ENCODE results near the gene PCAT7.
"Not testable (repeated sequence)": the region's sequence is repeated elsewhere in the genome, so short reads cannot be mapped to it uniquely, and the experiment has no call there.

PCAT7 gene

DNA sequence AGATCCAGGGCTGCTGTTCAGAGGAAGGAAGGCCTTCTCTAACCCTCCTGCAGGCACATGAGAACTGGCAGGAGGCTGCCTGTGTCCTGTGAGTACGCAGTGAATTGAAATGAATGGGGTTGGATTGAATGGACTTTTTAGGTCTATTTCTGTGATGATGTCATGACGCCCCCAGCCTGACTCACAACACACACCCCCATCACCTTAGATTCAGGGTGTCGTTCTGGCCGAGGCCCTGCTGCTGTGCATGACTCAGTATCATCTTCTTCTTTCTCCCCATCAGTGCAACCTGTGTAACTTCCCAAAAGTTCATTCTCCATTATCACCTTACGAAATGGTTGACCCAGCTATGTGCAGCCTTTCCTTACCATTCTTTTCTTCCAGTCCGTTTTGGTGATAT, 5.4 kb downstream of the PCAT7 start:
- FAIRE-seq (no peak), DNase-seq (ENCODE audit: insufficient read length, low spot score) (no peak)

DNA sequence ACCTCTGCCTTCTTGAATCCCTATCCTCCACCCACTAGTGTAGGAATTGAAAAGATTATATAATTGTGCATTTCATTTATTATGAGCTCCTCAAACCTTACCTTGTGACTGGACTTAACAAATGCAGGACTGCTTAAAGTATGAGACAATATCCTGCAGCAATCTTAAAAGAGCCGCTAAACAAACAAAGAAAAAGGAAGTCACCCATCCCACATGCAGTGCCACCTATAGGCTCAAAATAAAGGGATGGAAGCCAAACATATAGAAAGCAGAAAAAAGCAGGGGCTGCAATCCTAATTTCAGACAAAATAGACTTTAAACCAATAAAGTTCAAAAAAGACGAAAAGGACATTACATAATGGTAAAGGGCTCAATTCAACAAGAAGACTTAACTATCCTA, 8.7 kb downstream of the PCAT7 start:
- no peak for DNase-seq (ENCODE audit: insufficient read length, low spot score)
- no peak for FAIRE-seq

DNA sequence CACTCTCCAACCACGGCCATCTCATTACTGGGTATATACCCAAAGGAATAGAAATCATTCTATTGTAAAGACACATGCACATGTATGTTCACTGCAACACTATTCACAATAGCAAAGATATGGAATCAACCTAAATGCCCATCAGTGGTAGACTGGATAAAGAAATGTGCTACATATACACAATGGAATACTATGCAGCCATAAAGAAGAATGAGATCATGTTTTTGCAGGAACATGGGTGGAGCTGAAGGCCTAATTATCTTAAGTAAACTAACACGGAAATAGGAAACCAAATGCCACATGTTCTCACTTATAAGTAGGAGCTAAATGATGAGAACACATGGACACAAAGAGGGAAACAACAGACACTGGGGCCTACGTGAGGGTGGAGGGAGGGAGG, 9.4 kb downstream of the PCAT7 start:
- FAIRE-seq; DNase-seq (ENCODE audit: insufficient read length, low spot score): not testable (repeated sequence)

DNA sequence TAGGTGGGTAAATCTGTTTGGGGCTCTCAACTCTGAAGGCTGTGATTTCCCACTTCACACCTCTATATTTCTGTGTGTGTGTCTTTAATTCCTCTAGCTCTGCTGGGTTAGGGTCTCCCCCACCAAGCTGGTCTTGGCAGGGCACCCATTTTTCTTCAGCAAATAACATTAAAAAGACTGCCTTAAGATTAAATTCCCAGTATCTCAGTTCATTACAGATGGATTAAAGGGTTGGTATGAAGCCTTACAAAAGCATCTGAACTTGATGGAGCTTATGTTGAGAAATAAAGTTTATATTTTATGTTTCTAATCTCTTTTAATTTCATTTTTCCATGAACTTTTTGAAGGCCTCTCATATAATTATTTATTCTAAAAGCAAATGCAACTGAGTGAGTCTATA, 11.7 kb downstream of the PCAT7 start:
- DNase-seq (ENCODE audit: insufficient read length, low spot score) (no peak), FAIRE-seq (no peak)

DNA sequence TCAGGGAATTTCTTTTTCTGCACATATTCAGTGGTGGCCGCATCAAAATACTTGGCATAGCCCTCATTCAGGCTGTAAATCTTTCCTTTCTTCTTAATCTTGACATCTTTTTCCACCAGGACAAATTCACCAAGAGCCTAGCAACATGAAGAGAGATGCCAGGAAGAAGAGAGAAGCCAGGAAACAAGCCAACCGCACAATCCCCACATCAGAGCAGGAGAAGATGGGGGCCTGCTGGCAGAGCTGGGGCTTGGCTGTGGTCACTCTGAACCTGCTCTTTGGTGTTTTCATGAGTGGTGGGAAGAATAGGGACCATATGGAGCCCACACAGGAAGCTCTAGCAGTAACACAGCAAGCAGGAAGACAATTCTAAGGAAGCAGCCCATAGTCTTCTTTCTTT, 12.4 kb downstream of the PCAT7 start:
- no peak for FAIRE-seq
- DNase-seq (ENCODE audit: insufficient read length, low spot score) = no peak

DNA sequence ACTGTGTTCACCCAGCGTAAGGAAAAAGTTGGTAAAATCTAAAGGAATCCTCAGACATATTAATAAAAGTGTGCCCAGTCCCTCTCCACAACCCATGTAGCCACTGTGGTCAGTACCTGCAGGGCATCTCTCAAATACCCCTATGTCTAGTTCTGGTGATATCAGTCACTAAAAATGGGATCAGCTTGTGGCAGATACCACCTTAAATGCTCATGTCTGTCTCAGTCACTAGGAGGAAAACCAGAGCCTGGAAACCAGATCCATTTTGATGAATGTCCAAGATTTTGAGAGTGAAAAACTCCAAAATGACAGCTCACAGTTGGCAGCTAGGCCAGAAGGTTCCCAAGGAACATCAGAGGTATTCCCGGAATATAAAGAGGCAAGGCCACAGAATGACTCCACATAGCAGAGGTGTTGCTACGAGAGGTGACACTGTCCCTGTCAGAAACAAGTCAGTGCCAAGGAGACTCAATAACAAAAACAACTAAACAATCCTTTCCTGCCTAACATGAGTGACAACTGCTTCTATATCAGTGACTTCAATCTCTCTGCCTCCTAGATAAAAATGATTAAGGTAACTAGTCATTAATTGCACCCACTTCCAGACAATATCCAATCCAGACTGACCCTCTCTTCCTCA, 13.5 kb downstream of the PCAT7 start:
- no peak for FAIRE-seq
- no peak for DNase-seq (ENCODE audit: insufficient read length, low spot score)

DNA sequence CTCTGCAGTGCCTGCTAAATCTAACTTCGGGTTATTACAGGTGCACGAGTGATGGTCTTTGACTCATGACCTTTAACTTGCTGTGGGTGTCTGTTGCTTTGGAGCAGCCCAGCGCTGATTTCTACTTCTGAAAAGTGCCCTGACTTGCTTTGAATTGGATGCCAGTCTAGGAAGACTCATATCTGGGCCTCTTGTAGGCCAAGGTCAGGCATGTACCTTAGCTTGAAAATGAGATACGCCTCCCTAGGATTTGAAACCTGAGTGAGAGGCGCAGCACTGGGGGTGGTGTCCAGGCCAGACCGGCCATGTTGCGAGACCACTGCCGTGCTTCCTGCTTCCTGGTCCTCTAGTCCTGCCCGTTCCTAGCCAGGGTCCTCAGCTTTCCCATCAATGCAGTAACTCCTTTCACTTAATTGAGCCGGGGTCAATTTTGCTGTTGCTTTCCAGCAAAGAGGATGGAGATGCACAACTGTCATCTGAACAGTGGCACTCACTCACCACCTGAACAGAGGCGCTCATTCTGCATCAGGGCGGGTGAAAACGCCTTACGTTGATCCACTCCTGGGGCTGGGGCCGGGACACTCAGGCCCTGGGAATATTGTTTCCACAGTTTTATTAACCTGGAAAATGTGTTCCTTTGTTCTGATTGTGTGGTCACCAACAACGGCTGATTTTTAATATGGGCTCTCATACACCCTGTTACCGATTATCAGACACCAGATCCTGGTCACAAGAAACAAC, 14.3 kb downstream of the PCAT7 start:
- no peak for FAIRE-seq
- no peak for DNase-seq (ENCODE audit: insufficient read length, low spot score)

DNA sequence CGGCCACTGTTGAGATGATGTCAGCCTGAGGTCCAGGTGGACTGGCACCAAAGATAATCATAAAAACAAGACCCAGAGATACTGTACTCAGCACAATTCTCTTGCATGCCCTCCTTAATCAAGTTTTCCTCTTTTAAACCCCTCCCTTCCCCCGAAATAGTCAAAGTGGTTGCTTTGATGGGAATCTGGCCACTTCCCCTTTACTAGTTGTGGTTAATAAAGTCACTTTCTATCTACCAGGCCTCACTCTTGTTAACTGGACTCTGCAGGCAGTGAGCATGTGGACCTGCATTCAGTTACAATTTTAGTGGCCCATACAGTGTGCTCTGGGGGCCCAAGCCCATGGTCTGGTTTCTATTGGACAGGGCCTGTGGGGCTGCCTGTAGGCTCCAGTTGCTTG, 21.2 kb downstream of the PCAT7 start:
- no peak for DNase-seq (ENCODE audit: insufficient read length, low spot score)
- FAIRE-seq = no peak

DNA sequence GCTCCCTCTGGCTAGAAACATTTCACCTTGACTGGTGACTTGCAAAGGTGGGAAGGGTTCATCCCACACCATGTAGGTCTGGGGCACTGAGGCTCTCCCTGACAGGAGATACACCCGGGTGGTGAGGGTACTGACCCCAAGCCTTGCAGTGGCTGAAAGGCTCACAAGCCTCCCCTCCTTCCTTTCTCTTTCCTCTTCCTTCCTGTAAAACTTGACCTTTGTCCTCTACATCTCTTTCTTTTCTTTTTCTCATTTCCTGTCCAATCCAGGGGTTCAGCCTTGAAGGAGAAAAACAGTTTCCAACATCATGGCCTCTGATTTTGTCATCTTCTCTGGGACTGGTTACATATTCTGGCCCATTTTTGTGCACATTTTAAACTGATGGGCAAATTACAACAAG, 22.2 kb downstream of the PCAT7 start:
- no peak for DNase-seq (ENCODE audit: insufficient read length, low spot score)
- peak; percentile 54 for FAIRE-seq

DNA sequence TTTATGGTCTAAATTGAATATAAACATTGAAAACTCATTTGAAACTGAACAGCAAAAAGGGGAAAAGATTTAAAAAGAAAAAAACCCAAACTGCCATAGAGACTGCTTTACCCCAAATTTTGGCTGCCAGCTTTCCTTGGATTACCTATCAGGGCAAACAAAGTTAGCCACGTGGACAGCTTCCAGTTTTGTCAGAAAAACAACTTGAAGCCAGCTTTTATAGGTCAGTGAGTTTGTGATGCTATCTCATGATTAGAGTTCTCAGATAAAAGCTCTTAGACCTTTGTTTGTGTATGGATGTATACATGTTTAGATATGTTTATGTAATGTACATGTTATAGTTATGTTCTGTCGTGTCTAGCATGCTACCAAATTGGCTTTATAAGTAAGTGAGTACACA, 22.7 kb downstream of the PCAT7 start:
- FAIRE-seq = peak; percentile 4
- no peak for DNase-seq (ENCODE audit: insufficient read length, low spot score)

DNA sequence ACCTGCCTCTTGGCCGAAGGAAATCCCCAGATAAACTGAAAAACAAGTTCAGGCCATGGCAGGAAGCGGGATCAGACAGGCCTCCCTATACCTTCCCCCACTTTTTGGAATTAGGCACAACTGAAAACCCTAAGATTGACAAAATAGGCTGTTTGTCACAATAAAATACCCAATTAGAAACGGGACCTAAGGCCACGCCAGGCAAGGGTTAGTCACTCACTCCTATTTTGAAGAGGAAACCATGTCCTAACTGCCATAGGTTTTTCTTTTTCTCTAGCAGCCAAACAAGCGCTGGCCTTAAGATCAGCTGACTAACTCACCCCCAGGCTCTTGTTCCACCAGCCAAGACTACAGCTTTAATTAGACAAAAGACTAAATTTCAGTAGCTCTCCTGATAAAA, 26.8 kb downstream of the PCAT7 start:
- no peak for DNase-seq (ENCODE audit: insufficient read length, low spot score)
- no peak for FAIRE-seq

DNA sequence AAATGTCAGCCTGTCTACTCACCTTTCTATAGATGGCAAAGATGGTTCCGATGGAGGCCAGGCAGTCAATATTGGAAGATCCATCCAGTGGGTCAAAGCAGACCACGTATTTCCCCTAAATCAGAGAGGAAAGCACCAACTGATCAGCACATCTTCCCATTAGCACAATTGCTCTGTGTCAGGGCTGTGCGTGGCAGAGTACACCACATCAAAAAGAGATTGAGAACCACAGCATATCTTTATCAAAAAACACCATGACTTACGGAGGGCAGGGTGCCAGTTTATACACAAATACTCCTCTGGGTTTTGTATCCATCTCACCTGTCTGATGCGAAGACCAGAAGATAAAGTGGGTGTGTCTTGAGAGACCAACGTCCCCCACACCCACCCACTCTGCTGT, 29.7 kb downstream of the PCAT7 start:
- DNase-seq (ENCODE audit: insufficient read length, low spot score) (no peak), FAIRE-seq (no peak)

DNA sequence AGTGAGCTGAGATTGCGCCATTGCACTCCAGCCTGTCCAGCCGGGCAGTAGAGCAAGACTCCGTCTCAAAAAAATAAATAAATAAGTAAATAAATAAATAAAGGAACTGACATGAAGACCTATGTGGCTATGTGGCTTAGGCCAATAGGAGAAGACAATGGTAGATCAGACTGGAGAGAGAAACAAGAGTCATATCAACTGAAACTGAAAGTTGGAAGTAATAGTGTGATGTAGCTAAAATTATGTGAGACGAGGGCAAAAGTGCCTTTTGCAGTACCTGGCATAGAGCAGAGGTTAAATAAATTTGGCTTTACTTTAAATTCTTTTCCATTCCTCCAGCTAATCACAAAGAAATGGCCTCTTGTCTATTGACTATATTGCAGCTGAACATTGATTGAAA, 31.4 kb downstream of the PCAT7 start:
- no peak for FAIRE-seq

DNA sequence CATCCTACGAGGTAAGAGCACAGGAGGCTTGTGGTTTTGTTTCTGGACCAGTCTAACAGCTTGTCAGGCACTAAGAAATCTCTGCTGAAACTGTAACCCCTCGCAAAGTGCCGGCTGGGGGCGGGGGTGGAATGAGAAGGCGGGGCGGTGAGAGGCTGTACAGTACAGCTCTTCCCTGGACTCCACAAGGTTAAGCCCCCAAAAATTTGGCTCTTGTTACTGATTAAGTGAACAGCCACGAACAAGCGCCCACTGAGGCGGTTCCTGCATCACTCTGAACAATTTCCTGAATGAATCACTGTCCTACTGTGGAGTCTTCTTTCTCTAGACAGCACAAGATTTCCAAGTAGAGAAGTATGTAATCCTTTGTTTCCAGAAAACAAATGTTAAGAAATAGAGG, 31.9 kb downstream of the PCAT7 start:
- FAIRE-seq (no peak), DNase-seq (ENCODE audit: insufficient read length, low spot score) (no peak)

More for the DNA sequence above, 31.4 kb downstream of the PCAT7 start:
- DNase-seq (ENCODE audit: insufficient read length, low spot score) = no peak

DNA sequence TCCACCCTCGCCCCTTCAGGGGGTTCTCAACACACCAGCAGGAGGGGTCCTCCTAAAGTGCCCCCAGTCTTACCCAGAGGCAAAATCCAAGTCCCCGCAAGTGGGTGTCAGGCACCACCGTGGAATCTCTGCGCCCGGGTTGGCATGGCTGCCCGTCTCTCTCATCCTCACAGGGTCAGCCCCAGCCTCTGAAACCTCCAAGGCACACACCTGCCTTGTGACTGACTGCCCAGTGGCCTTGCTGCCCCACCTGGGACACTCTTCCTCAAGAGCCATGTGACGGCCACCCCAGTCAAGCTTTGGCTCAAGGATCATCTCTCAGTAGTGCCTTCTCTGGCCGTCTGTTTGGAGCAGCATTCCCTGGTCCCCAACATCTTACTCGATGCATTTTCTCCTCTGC, 33.8 kb downstream of the PCAT7 start:
- DNase-seq (ENCODE audit: insufficient read length, low spot score) (no peak), FAIRE-seq (no peak)

DNA sequence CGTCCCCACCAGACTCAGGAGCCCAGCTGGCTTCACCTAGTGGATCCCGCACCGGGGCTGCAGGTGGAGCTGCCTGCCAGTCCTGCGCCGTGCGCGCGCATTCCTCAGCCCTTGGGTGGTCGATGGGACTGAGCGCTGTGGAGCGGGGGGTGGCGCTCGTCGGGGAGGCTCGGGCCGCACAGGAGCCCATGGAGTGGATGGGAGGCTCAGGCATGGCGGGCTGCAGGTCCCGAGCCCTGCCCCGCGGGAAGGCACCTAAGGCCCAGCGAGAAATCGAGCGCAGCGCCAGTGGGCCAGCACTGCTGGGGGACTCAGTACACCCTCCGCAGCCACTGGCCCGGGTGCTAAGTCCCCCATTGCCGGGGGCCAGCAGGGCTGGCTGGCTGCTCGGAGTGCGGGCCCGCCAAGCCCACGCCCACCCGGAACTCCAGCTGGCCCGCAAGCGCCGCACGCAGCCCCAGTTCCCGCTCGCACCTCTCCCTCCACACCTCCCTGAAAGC, 36.2 kb downstream of the PCAT7 start:
- not testable (repeated sequence) for FAIRE-seq; DNase-seq (ENCODE audit: insufficient read length, low spot score)

DNA sequence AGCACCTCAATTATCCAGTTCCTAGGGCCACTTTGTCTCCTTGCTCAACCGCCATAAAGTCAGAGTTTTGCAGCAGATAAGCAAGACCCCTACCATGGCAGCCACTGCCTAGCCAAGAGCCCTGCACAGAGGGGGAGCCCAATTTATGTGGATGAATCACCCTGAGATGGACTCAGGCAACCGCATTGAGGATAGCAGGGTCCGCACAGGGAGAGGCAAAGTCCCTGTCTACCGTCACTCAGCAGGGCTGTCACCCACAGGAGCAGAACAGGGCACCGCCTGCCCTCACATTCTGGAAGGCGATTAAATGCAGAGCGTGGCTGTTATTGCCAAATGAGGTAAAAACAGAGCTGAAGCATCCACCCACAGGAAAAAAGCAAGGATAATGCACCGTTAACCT, 37.0 kb downstream of the PCAT7 start:
- DNase-seq (ENCODE audit: insufficient read length, low spot score) (no peak), FAIRE-seq (no peak)

DNA sequence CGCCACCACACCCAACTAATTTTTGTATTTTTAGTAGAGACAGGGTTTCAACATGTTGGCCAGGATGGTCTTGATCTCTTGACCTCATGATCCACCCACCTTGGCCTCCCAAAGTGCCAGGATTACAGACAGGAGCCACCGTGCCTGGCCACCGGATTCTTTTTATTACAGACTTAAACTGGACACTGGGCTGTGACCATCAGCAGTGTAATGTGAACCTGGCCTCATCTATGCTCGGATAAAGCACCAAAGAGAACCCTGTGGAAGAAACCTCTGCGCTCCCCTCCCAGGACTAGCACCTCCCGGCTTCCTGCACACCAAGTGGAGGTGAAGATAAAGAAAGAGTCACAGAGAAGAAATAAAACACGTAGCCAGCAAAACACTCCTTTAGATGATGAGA, 37.8 kb downstream of the PCAT7 start:
- not testable (repeated sequence) for DNase-seq (ENCODE audit: insufficient read length, low spot score); FAIRE-seq

DNA sequence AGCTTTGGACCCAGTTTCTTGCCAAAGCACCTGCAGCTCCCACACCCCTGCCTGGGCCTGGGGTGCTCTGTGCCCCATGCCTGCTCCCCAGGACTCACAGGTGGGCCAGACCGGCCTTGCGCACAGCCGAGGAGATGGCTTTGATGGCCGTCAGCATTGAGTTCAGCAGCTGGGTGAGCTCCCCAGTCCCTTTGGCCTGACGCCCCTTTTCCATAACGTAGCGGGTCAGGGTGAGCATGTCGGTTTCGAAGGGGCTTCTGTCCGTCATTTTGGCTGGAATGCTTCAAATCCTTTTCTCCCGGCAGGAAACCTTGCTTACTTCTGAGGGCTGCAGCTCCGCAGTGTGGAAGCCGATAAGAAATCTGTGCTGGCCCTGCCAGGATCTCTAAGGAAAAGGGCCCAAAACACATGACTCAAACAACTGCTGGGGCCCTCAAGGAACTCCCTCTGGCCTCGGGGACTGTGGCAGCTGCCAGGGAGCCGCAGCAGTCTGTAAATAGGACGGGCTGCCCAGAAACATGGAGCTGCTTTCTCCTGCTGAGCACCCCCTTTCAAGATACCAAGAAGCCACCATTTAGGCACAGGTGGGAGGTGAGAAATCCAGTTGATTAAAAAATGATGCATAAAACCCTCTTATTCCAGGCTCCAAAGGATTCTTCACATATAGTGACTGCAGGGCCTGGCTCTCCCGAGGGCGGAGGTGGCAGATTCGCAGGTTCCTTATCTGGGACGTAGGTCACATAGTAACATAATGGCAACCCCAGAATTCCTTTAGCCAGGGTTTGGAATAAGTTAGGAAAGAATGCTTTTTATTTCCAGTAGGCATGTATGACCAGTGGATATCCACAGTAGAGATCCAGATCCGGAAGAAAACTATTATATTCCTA, 38.8 kb downstream of the PCAT7 start, which contains the start of gene FBP2:
Gene FBP2, minus strand, starts transcription at position 366 of the 887 bp plus-strand sequence. Its CDS starts 98 bp downstream, at position 268.
- no peak for FAIRE-seq
- DNase-seq (ENCODE audit: insufficient read length, low spot score) = no peak

DNA sequence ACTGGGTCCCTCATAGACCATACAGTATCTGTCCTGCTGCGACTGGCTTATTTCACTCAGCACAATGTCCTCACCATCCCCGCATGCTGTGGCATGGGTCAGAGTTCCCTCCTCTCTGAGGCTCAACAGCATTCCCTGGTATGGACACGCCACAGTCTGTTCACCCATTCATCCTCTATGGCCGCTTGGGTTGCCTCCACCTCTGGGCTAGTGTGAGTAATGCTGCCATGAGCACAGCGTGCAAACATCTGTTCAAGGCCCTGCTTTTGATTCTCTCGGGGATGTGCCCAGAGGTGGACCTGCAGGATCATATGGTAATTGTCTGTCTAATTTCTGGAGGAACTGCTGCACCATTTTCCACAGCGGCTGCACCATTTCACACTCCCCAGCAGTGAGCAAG, 44.2 kb downstream of the PCAT7 start:
- FAIRE-seq (no peak), DNase-seq (ENCODE audit: insufficient read length, low spot score) (no peak)

DNA sequence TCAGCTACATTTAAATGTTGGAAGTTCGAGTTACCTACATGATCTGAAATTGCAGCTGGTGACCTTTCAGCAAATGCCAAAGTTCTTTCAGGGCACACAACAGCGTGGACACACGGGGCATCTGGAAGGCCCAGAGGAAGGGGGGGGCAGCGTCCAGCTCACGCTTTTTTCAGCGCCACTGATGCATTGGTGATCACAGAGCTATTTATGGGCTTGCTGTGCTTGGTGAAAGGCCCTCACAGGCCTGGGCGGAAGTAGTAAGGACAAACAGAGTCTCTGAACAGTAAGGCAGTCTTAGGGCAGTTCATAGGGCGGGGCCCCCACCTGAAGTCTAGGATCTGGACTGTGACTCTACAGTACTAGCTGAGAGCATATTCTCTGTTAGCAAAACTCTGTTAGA, 45.4 kb downstream of the PCAT7 start:
- no peak for FAIRE-seq

More for the DNA sequence above, 45.4 kb downstream of the PCAT7 start:
- DNase-seq (ENCODE audit: insufficient read length, low spot score) = no peak
